Germinal center (tissue), 1 donor: ENCODE data around the gene SERPINB11.
"Not testable (repeated sequence)": the region's sequence is repeated elsewhere in the genome, so short reads cannot be mapped to it uniquely, and the experiment has no call there.

Experiments used
- DNase-seq: peaks from one replicate; pipeline ENCODE4 v3.0.0; 2012; ENCODE audit warnings: mixed read lengths, low spot score

SERPINB11 gene

DNA sequence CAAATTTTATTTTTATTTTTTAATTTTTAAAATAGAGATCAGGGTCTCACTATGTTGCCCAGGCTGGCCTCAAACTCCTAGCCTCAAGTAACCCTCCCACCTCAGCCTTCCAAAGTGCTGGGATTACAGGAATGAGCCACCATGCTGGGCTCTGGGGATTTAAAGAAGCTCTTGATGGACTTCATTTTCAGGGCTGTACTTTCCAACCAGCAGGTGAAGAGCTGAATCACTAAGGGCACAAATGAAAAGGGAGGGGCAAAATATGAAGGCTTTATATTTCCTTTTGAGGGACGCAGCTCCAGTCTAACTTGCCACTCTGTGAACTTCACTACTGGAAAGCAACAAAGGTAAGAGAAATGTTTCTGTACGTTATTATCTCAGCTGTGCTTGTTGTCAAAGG is at the start of gene SERPINB11:
Gene SERPINB11, plus strand, starts transcription at position 301 of the 400 bp plus-strand sequence. CDS start 7,234 bp downstream, outside the sequence.
- no peak for DNase-seq

DNA sequence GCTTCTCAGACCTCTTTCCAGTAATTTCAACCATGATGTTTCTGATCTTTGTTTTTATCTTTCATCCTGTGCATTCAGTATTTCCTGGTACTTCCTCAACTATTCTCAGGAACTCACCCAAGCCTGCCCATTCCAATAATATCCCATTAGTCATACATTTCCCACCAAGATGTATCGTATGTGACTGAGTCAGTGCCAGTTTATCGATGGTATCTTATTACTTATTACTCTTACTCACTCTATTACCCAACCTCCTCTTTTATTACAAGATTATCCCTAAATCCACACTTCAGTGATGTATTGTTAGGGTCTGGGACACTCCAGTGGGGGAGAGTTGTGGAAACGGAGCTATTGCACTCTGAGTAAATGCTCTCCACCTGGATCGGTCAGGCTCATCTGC is 43.8 kb upstream of the SERPINB11 start:
- DNase-seq = not testable (repeated sequence)

DNA sequence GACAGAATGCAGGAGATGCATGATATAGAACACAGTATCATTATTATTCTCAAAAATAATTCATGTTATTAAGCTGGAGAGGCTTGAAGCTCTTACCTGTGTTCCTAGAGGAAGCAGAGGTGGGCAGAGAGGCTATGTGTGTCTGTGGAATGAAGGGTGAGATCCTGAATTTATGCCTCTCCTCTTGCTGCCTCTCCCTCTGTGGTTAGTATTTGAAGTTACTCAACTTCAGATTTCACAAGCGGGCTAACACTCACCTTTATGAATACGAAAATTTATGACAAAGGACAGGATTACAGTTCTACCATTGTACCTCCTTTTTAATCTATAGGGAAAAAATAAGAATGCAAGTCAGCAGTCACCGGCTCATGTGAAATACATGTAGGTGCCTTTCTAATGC is 41.0 kb upstream of the SERPINB11 start, which contains the start of gene SERPINB3:
Gene SERPINB3, minus strand, starts transcription at position 144 of the 400 bp plus-strand sequence. CDS start 677 bp downstream, outside the sequence.
- not testable (repeated sequence) for DNase-seq

- no peak for DNase-seq
Observed at GRCh38 chr18:63664571-63664970, 38.2 kb upstream of the SERPINB11 start.

DNA sequence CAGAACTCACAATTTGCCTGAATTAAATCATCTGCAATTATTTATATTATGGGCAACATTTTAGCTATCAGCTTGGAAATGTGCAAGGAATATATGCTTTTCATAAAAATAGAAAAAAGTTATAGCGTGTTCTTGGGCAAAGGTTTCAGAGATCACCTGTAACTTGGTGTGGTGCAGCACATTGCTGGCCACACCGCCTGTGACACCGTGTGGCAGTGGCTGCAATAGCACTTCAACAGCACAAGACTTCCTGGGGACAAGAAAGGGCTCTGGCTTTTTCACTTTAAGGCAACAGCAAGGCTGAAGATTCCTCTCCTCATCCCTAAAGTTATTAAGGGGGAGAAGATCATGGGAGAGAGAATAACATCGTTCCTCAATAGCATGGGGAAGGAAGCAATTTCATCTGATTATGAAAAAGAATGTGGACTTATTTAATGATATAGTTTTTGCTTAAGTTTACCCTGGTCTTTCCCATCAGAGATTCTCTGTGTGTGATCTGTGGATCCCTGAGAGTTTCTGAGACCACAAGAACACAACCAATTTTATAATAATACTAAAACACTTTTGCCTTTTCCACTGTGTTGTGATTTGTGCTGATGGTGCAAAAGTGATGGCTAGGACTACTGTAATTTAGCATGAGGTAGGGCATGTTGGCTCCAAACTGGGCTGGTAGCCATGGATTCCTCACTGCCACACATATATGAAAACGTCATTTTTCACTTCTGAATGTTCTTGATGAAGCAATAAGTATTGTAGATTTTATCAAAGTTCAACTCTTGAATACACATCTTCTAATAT is 26.0 kb upstream of the SERPINB11 start:
- DNase-seq = no peak

DNA sequence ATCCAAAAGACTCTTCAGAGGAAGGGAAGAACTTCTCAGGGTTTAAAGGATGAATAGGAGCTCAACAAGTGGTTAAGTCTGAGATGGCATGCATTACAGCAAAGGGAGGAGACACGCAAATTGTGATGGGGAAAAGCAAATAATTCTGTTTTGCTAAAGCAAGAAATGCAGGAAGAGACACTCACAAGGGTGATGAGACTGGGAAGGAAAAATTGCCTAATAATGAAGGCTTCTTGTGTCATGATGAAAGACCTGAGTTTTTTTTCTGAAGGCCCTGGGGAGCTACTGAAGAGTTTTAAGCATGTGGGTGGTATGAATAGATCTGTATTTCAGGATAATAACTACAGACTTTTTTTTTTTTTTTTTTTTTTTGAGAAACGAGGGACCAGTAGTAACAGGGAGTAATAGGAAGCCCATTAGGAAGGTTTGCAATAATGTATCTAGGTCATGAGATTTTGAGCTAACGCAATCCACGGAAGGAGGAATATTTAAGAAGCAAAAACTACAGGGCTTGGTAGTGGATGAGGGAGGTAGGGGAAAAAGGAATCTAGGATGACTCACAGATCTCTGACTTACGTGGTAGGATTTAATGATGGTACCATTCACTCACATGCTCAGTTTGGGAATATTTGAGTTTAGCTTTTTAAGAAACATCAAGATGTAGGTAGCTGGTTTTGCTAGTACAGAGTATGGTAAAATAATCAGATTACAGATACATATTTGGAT is 25.1 kb upstream of the SERPINB11 start:
- DNase-seq = no peak

- no peak for DNase-seq
Observed at GRCh38 chr18:63679820-63680606, 22.7 kb upstream of the SERPINB11 start.

DNA sequence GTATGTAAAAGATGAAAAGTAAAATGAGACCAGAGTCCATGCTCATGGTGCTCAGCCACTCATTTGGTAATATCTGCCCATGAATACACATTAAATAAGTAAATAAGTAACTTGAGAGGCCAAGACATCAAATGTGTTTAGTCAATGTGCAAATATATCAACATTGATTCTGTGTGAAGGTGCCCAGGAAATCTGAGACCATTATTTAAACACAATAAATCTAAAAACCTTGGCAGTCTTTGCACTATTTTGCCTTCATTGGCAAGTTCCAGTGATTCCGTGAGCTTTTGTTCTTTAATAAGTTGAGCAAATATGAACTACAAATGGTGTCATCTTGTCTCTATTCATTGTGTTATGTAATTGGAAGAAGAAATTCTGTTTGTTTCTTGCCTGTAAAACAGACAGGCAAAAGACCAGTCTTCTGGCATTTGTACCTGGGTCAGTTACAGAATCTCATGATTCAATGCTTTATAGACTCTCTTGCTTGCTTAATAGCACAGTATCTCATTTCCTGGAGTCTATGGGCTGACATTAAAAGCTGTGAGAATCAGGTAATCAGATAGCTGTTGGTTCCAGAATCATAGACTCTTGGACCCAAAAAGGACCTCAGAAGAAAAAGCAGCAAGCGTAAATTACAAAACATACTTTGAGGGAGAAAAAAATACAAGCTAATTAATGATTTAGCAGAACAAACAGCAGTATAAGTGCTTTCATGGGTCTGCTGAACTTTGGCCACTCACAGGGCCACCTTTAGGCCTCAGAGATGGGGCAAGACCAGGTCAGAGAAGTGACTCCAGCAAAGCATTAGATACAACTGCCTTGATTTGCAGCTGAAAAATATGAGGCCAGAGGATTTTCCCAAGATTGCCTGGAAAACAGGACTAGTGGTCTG is 21.1 kb upstream of the SERPINB11 start:
- DNase-seq = no peak

DNA sequence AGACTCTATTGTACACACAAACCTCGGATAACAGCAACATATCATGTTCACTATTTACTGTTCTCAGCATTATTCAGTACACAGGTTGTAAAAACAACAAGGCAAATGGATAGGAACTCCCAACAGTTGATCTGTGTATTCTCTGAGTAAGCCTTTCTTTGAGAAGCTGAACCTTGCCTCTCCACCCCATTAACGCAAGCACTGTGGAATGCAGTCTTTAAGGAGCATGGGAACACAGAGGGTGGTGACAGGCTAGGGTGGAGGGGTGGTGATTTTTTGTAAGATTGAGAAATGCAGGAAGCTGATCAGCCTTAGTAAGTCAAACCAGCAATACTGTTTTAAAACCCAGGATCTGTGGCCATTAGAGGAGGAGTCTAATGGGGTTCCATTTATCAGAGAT is 19.6 kb upstream of the SERPINB11 start:
- DNase-seq = no peak

GRCh38 chr18:63683890-63684289 is 18.9 kb upstream of the SERPINB11 start:
- no peak for DNase-seq

GRCh38 chr18:63684718-63685117 is 18.0 kb upstream of the SERPINB11 start:
- DNase-seq = no peak

DNA sequence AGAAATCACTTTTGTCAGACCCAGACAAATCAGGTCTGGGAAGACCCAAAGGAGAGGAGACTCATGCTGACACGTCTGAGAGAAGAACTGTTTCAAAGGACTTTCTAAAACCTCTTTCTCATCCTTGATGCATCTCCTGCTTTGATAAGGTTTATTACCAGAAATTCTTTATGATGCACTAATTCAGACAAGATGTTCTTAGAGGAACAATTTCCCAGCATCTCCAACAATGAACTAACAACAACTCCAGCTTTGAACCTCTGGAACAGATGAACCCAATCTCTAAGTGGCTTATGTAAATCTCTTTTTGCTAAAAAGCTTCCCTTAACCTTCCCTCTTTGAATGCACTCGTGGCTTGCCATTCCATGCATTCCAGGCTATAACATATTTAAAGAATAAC is 15.9 kb upstream of the SERPINB11 start:
- DNase-seq = no peak

- no peak for DNase-seq
Observed at GRCh38 chr18:63689064-63689463, 13.7 kb upstream of the SERPINB11 start.

- DNase-seq = no peak
Observed at GRCh38 chr18:63697097-63697660, 5.6 kb upstream of the SERPINB11 start.

GRCh38 chr18:63700501-63700900 is 2.3 kb upstream of the SERPINB11 start:
- DNase-seq = no peak

GRCh38 chr18:63701952-63702351 is 808 bp upstream of the SERPINB11 start:
- no peak for DNase-seq

DNA sequence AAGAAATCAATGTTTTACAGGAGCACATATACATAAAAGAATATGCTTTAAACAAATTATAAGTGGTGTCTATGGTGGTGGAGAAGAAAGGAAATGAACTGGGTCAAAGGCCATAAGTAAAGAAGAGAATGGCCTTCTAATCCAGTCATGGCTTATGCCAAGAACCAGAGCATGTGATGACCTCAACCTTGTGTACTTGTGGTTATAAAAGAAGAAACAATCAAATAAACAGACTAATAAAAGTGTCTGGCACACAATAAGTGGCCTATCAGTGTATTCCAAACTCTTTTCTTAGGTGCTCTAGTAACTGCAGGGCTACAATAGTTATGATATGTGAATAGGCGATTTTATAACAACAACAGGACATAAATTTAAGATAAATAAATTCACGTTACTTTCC is 2.6 kb downstream of the SERPINB11 start:
- DNase-seq = no peak

GRCh38 chr18:63707816-63708215 is 5.1 kb downstream of the SERPINB11 start:
- DNase-seq = no peak

DNA sequence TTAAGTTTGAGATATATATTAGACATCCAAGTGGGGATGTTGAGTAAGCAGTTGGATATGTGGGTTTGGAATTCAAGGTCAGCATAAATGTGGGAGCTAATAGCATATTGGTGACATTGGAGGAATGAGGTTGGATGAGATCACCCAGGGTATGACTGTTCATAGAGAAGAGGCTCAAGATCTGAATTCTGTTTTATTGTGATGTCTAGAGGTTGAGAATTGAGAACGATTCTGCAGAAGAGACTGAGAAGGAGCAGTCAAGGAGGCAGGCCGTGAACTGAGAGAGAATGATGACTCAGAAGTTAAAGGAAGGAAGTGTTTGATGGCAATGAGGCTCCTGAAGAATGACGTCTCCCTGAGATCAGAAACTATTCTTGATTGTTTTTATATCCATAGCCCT is 5.9 kb downstream of the SERPINB11 start:
- no peak for DNase-seq

DNA sequence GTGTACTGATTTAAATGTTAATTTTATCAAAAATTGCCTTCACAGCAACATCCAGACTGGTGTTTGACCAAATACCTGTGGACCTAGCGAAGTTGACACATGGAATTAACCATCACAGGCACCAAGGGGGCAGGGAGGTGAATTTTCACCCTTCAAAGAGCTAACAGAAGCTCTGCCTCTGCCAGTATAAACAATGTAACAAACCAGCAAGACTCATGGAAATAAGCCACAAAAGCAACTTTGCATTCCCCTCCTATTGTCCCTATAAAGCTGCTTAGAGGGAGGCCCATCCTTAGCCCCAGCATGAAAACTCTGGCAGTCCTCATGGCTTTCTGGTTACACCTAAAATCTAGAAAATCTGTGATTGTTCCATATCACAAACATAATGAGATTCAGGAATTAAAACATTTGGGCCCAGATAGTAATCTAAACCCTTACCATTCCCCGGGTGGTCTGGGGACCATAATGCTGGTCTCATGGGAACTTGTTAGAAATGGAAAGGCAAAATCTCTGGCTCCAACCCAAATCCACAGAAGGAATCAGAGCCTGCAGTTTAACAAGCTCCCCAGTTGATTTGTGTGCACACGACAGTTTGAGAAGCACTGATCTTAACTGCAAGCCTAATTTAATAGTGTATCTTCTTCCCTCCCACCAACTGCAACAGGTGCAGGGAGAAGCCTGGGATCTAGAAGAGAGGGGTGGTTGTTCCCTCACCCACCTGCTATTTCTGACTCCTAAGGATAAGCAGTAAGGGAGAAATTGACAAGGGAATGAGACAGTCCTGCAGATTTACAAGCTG is 23.1 kb downstream of the SERPINB11 start:
- DNase-seq = no peak
